Measurements from ENCODE around the gene ITSN1. TPM values are rescaled to one million over a fixed set of nuclear protein-coding genes. Genes with fewer than 3 reads are reported as not detected.

Gene ITSN1
- total and polyA plus RNA-seq, 8 donors = 6.0 to 83.5 (median 25.4) TPM

GRCh38 chr21:33896691-33897090, 254.4 kb downstream of the ITSN1 start:
- Histone ChIP-seq H3K9me3 (no peaks in the 10 kb centered on the region), H3K4me3 (no peak overlapping the region), H3K36me3 (peaks cover under 1 to 18% (median 14%) of the 10 kb centered on the region in 4 donors), H3K27ac (no peak overlapping the region), H3K27me3 (no peaks in the 10 kb centered on the region), H3K4me1 (peaks cover 0 to 18% (median 9%) of the 10 kb centered on the region in 4 donors)
- no peak for DNase-seq
- 66 to 87% (median 85%) methylated on average over 6 of the region's 6 CpGs for WGBS, 5 donors
- no peak for TF ChIP-seq EP300 (IDR thresholded peaks at IDR 0.05)
- no peak for TF ChIP-seq POLR2A (IDR thresholded peaks at IDR 0.05)
- TF ChIP-seq POLR2AphosphoS5 (IDR thresholded peaks at IDR 0.05) = no peak
- no peak for TF ChIP-seq CTCF (IDR thresholded peaks at IDR 0.05)
- intact Hi-C loops (cut with DNase I; ENCODE audit: low total_unique reads) = no loop called here

GRCh38 chr21:33897098-33897497, 254.8 kb downstream of the ITSN1 start:
- H3K36me3 ChIP-seq = peaks cover 5 to 22% (median 18%) of the 10 kb centered on the region in 4 donors
- WGBS, 5 donors = 54 to 79% (median 67%) methylated on average over 5 of the region's 5 CpGs
- H3K4me3 ChIP-seq = no peak overlapping the region
- peaks cover 0 to 18% (median 9%) of the 10 kb centered on the region in 4 donors for H3K4me1 ChIP-seq
- H3K9me3 ChIP-seq = no peaks in the 10 kb centered on the region
- no peak for DNase-seq
- no peaks in the 10 kb centered on the region for H3K27me3 ChIP-seq
- intact Hi-C loops (cut with DNase I; ENCODE audit: low total_unique reads) = no loop called here
- no peak overlapping the region for H3K27ac ChIP-seq
- TF ChIP-seq EP300 (IDR thresholded peaks at IDR 0.05) (no peak), CTCF (IDR thresholded peaks at IDR 0.05) (no peak), POLR2A (IDR thresholded peaks at IDR 0.05) (no peak), POLR2AphosphoS5 (IDR thresholded peaks at IDR 0.05) (no peak)

- Histone ChIP-seq H3K9me3 (no peaks in the 10 kb centered on the region), H3K27me3 (no peaks in the 10 kb centered on the region), H3K4me3 (no peak overlapping the region), H3K36me3 (peaks cover 11 to 29% (median 25%) of the 10 kb centered on the region in 4 donors), H3K27ac (no peak overlapping the region), H3K4me1 (peaks cover 0 to 18% (median 9%) of the 10 kb centered on the region in 4 donors)
- WGBS, 5 donors = 92 to 98% (median 95%) methylated on average over 3 of the region's 3 CpGs
- DNase-seq = no peak
- intact Hi-C loops (cut with DNase I; ENCODE audit: low total_unique reads) = no loop called here
- TF ChIP-seq CTCF (IDR thresholded peaks at IDR 0.05) = no peak
- TF ChIP-seq POLR2AphosphoS5 (IDR thresholded peaks at IDR 0.05) = no peak
- no peak for TF ChIP-seq EP300 (IDR thresholded peaks at IDR 0.05)
Observed at GRCh38 chr21:33897739-33898138, 255.4 kb downstream of the ITSN1 start.

GRCh38 chr21:33898586-33898985, 256.3 kb downstream of the ITSN1 start:
- Histone ChIP-seq H3K36me3 (peaks cover 19 to 37% (median 33%) of the 10 kb centered on the region in 4 donors), H3K4me3 (no peak overlapping the region), H3K9me3 (no peaks in the 10 kb centered on the region), H3K27me3 (no peaks in the 10 kb centered on the region), H3K4me1 (peaks cover 0 to 16% (median 9%) of the 10 kb centered on the region in 4 donors), H3K27ac (peak overlapping the region in 2 of 5 donors; percentile 15 to 27)
- 81 to 98% (median 91%) methylated on average over 3 of the region's 3 CpGs for WGBS, 5 donors
- TF ChIP-seq CTCF (IDR thresholded peaks at IDR 0.05) = no peak
- TF ChIP-seq POLR2A (IDR thresholded peaks at IDR 0.05) = no peak
- TF ChIP-seq POLR2AphosphoS5 (IDR thresholded peaks at IDR 0.05) = no peak
- TF ChIP-seq EP300 (IDR thresholded peaks at IDR 0.05) = no peak
- intact Hi-C loops (cut with DNase I; ENCODE audit: low total_unique reads) = no loop called here
- DNase-seq = no peak
